Activated CD4-positive, alpha-beta T cell treated with anti-CD3 and anti-CD28 coated beads for 48 hours (primary cell): ENCODE results near the gene CPNE6.

Source experiments
- DNase-seq: peaks from one replicate; pipeline ENCODE4 v3.0.0-alpha.2; 2020

Gene CPNE6

GRCh38 chr14:24055971-24056799 lies 15.2 kb upstream of the CPNE6 start:
- no peak for DNase-seq

DNA sequence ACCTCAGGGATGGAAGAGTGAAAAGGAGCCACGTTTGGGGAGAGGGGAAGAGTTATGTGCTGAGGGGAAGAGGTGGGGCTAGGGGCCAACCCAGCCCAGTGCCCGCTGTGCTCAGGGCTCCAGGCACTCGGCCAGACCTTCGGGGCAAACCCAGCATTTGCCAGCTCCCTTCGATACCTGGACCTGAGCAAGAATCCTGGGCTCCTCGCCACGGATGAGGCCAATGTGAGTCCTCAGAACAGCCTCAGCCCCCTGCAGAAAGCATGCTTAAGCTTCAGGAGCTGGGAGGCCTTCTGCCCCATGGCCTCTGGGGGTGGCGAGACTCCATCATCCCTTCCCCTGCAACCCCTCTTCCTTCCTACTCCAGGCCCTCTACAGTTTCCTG lies 14.6 kb upstream of the CPNE6 start:
- no peak for DNase-seq

DNA sequence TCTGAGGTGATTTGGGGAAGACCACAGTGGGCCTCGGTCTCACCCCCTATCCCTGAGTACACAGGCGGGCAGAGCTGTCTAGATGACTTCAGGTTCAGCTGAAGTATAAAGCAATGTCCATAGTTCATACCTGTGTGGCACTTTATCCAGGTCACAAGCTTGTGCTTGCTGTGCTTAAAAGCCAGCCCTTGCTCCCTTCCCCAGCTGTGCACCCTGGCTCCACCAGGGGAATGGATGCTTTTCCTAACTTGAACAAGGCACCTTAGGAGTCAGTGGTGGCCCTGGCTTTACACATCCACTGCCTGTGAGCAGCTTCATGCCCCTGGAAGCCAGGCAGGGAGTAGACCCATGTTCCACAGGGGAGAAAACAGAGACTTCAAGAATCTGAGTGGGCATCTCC lies 14.1 kb upstream of the CPNE6 start:
- DNase-seq, result no peak

- no peak for DNase-seq
These were observed 13.5 kb upstream of the CPNE6 start for GRCh38 chr14:24057867-24058259.

DNA sequence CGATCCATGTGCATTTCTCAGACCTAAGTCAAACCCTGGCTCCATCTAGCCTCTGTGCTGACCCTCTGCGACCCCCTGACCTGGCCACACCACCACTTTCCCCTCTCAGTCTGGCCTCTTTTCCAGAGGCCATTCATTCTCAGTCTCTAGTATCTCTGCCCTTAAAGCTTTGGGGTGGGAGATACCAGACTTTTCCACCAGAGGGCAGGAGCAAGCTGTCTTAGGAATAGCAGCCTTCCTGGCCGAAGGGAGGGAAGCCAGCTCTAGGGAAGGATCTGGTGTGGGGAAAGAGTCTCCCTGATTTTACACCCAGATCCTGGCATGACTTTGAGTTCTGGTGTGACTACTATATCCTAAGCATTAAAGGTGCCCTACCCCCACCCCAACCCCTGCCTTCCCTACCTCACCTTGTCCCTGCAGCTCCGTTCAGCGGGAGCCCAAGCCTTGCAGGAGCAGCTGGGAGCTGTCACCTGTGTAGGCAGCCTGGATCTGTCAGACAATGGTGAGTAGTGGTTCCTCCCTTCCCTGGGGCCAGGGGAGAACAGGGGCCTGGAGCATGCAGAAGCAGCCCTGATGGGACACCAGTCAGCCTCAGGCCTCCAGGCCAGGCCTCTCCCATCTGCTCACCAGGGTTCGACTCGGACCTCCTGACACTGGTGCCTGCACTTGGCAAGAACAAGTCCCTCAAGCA lies 13.0 kb upstream of the CPNE6 start:
- no peak for DNase-seq

- no peak for DNase-seq
These were observed 12.3 kb upstream of the CPNE6 start for GRCh38 chr14:24058951-24059475.

DNA sequence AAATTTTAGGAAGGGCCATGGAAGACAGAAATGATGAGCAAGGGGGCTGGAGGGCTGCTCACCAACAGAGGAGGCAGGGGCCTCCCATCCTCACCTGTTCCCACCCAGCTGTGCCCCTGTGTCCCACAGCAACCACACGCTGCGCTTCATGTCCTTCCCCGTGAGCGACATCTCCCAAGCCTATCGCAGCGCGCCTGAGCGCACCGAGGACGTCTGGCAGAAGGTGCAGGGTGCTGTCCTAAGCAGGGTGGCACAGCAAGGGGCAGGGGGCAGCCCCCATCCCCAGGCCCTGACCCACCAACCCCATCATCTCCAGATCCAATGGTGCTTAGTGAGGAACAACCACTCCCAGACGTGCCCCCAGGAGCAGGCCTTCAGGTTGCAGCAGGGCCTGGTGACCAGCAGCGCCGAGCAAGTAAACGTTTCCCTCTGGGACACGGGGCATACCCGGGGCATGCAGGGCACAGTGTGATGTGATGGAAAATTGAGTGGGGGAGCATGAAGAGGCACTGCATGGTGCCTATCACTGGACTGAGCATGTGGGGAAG lies 11.4 kb upstream of the CPNE6 start:
- no peak for DNase-seq

- DNase-seq, result no peak
These were observed 10.9 kb upstream of the CPNE6 start for GRCh38 chr14:24060443-24060842.

GRCh38 chr14:24060984-24061913 lies 10.1 kb upstream of the CPNE6 start:
- DNase-seq, result no peak

DNA sequence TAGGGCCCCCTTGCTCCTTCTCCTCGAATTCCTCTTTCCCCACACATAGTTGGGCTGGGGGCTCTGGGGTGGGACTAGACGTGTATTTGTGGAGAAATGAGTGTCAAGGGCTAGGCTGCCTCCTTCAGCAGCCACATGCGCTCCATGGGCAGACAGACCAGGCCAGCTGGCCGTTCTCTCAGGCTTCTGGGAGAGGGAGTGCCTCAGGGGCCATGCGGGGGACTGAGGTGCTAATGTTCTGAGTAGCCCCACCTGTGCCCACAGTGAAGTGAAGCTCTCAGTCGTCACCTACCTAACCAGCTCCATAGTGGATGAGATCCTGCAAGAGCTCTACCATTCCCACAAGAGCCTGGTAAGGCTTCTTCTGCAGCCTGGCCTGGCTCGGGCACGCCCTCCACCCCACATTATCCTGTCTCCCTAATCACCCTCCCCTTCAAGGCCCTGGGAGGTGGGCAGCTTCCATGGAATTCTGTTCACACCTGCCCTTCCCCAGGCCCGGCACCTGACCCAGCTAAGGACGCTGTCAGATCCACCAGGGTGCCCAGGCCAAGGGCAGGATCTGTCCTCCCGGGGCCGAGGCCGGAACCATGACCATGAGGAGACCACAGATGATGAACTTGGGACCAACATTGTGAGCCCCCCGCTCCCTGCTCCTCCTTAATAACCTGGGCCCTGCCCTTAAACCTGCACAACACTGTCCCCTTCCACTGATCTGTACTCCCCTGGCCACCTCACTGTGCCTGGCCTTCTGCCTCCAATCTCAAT lies 9.0 kb upstream of the CPNE6 start:
- no peak for DNase-seq

DNA sequence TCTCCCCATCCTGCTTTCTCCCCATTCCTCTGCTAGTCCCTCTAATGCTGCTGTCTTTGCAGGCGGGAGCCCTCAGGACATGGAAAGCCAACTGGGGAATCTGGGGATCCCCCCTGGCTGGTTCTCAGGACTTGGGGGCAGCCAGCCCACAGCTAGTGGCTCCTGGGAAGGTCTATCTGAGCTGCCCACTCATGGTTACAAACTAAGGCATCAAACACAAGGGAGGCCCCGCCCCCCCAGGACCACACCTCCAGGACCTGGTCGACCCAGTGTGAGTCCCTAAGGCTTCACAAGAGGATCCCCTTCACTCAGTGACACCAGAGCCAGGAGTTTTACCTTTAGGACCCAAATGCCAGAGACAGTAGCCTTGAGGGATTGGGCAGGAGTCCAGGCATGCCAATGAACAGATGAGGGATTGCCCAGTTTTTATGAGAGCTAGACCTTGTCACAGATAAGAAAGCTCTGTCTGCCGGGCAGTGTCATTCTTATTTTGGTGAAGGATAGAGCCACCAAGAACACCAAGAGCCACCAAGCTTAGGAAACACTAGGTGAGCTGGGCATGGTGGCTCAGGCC lies 8.0 kb upstream of the CPNE6 start:
- DNase-seq, result no peak

DNA sequence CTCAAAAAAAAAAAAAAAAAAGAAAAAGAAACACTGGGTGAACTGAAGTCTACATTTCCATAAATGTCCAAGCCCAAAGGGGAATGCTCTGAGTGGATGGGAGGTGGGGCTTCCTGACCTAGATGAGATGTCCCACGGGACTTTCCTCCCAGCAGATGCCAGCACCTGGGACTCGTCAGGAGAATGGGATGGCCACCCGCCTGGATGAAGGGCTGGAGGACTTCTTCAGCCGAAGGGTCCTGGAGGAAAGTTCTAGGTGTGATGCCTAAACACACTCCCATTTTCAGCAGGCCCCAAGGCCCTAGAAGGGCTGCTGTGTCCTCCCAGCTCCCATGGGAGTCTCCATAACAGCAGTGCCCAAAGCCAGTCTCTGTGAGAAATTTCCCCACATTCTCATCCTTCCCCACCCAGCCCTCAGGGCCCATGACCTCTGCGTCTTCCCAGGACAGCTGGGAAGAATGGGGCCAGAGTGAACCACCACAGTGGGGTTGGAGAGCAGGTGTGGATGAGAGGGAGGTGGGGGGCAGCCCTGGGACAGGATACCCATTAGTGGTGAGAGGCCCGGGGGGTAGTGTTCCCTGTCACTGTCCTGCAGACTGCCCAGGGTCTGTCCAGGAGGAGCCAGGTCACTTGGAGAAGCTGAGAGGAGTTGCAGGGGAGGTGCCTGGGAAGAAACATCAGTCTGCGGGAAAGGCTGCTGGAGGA lies 7.1 kb upstream of the CPNE6 start:
- no peak for DNase-seq

DNA sequence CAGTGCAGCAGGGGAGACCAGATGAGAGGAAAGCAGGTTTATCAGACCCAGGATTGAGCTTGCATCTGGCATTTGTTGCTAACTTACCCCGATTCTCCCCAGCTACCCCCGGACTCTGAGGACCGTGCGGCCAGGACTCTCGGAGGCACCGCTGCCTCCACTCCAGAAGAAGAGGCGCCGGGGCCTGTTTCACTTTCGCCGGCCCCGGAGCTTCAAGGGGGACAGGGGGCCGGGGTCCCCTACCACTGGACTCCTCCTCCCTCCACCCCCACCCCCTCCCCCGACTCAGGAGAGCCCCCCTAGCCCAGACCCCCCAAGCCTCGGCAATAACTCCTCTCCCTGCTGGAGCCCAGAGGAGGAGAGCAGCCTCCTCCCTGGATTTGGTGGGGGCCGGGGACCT lies 6.5 kb upstream of the CPNE6 start:
- DNase-seq, result no peak

GRCh38 chr14:24065408-24065807 lies 6.0 kb upstream of the CPNE6 start:
- DNase-seq, result no peak

GRCh38 chr14:24066496-24067132 lies 4.7 kb upstream of the CPNE6 start:
- DNase-seq, result no peak

DNA sequence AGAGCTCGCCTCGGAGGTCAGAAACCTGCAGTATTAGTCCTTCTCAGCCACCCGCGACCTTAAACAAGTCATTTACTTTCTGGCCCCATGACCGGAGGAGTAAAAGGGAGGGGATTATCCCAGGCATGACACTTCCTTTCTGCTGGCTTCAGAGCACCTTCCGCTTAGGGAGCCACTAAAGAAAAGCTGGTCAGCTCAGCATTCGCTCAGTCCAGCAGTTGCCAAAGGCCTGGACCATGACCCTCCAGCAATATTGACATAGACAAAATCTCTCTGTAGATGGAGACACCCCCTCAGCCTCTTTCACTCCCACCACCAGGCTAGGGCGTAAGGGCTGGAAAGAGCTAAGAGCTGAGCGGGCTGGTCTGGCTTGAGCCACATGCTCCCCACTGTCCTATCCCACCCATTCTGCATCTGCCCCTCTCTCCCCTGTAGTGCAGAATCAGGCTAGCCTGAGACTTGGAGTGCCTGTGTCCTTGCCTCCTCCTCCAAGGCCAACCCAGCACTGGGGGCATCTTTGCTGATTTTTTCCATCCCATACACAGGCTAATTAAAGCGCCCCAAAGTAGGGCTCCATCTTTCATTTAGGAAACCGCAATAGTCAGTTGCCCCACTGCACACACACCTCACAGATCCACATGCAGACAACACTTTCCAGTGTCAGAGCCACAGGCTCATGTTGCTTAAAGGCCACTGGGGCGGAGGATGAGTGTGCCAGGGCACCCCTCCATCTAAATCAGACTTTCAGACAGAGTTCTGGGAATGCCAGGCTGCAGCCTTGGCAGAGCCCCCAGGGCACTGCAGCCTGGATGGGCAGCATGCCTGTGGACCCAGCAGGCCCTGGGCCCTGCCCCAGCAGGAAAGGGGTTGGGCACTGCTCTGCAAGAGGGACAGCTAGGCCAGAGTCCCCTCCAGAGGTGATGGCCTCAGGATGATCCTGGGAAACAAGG lies 4.0 kb upstream of the CPNE6 start:
- DNase-seq, result no peak

DNA sequence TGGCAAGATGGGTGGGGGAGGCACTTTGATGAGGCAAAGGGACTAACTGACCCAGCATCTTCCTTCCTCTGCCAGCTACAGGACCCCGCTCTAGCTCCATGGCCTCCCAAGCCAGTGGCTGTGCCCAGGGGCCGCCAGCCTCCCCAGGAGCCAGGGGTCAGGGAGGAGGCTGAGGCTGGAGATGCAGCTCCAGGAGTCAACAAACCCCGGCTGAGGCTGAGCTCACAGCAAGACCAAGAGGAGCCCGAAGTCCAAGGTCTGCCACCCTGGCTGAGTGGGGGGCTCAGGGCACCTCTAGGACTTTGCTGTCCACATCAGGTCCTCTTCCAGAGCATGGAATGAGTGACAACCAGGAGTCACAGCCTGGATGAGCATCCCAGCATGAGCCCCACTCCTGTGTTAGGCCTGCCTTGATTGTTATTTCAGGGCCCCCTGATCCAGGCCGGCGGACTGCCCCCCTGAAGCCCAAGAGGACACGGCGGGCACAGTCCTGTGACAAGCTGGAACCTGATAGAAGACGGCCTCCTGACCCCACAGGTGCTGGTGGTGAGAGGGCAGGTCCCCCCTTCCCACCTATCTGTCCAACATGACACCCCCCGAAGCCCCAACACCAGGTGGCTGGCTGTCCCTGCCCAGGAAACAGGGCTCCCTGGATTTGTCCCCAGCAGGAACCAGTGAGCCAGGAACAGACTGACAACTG lies 2.5 kb upstream of the CPNE6 start:
- no peak for DNase-seq

DNA sequence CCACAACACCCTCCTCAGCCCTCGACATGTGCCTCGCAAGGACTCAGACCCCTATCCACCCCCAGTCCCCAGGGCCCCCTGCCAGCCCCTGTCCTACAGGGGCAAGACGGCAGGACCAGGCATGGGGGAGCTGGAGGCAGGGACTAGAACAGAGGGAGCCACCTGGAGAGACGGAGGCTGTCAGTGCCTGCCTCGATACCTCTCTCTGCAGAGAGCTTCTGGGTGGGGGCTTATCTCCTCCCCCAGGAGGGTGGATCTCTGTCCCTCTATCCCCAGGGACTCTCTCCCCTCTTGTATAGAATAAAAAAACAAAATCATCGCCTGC lies 2.0 kb upstream of the CPNE6 start:
- DNase-seq, result no peak
